HFFc6 (cell line): ENCODE measurements around the gene YPEL4. TPM values are rescaled to one million over a fixed set of nuclear protein-coding genes. Genes with fewer than 3 reads are reported as not detected.

Source experiments
- DNase-seq: peaks from one replicate; pipeline ENCODE4 v3.0.0-alpha.2; 2018
- H3K27ac Mint-ChIP-seq: 2 replicates; pipeline ENCODE4 v1.8.0; 2020; ENCODE audit warnings: mild to moderate bottlenecking, mixed read lengths
- H3K27me3 Mint-ChIP-seq: 2 replicates; pipeline ENCODE4 v1.8.0; 2021; ENCODE audit warnings: mild to moderate bottlenecking, moderate library complexity, mixed read lengths; ENCODE audit not compliant: insufficient read depth
- H3K36me3 Mint-ChIP-seq: 2 replicates; pipeline ENCODE4 v1.8.0; 2021; ENCODE audit warnings: low read depth, mixed read lengths
- H3K4me1 Mint-ChIP-seq: 2 replicates; pipeline ENCODE4 v1.8.0; 2020; ENCODE audit warnings: low read depth, mixed read lengths
- H3K4me3 Mint-ChIP-seq: 2 replicates; pipeline ENCODE4 v1.8.0; 2020; ENCODE audit warnings: mild to moderate bottlenecking, moderate library complexity, mixed read lengths
- H3K9me3 Mint-ChIP-seq: 2 replicates; pipeline ENCODE4 v1.8.0; 2020; ENCODE audit warnings: mild to moderate bottlenecking, mixed read lengths
- CTCF ChIP-seq: fragments of 200-600 bp; sonication (generic); IDR thresholded peaks from 2 replicates; pipeline ENCODE4 v1.5.0; 2021; ENCODE audit warnings: antibody characterized with exemption, mild to moderate bottlenecking
- total RNA-seq, 6 experiments: library from RNA; stranded (reverse); fragmentation: NEBNext Ultra II Directional; extraction: Animal tissue kit (Norgen Biotek cat#: 25700); gene quantifications; 2 replicates in 1 of 6; 3 replicates in 5 of 6; pipeline ENCODE4 v1.2.3, GENCODE V29; 2021

The YPEL4 gene
- total RNA-seq, 6 experiments from 2014 or later: 0.14 to 0.48 (median 0.28) TPM; not detected in 1

- H3K4me1 Mint-ChIP-seq: no peaks in the 10 kb centered on the region
- no peaks in the 10 kb centered on the region for H3K36me3 Mint-ChIP-seq
- no peak for DNase-seq
- H3K4me3 Mint-ChIP-seq: no peak overlapping the region
- H3K27ac Mint-ChIP-seq: no peak overlapping the region
- peaks cover 5% of the 10 kb centered on the region; the same call in 1 of the 2 replicates for H3K9me3 Mint-ChIP-seq
- no peak for TF ChIP-seq CTCF
- H3K27me3 Mint-ChIP-seq: peaks cover 21% of the 10 kb centered on the region
Observed at GRCh38 chr11:57615308-57615707, 34.4 kb downstream of the YPEL4 start.

DNA sequence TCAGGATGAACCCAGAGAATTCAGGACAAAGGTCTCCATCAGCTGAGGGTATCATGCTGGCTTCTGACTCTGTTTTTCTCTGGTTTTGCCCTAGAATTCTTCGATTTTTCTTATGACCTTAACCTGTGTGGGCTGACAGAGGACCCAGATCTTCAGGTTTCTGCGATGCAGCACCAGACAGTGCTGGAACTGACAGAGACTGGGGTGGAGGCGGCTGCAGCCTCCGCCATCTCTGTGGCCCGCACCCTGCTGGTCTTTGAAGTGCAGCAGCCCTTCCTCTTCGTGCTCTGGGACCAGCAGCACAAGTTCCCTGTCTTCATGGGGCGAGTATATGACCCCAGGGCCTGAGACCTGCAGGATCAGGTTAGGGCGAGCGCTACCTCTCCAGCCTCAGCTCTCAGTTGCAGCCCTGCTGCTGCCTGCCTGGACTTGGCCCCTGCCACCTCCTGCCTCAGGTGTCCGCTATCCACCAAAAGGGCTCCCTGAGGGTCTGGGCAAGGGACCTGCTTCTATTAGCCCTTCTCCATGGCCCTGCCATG, 35.4 kb downstream of the YPEL4 start:
- H3K36me3 Mint-ChIP-seq: no peaks in the 10 kb centered on the region

DNA sequence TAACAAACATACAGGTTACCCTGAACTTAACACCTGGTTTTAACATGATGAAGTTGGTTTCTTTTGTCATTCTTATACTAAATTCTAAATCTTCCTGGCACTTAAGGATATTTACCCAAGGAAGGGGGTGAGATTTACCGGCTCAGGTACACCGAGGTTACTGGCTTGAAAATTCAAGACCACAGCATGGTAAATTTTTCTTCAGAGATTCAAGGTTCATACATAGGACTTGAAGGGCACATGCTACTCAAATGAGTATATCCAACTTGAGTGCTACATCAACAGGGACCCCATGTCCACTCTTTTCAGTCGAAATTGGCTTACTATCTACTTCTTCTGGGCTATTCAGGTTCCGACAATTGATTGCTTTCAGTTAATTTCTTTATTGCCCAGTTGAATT, 39.5 kb downstream of the YPEL4 start:
- Mint-ChIP-seq H3K4me1 (no peaks in the 10 kb centered on the region), H3K27ac (no peak overlapping the region), H3K27me3 (peaks cover 19% of the 10 kb centered on the region), H3K4me3 (no peak overlapping the region), H3K9me3 (no peaks in the 10 kb centered on the region), H3K36me3 (no peaks in the 10 kb centered on the region)
- no peak for TF ChIP-seq CTCF
- DNase-seq: no peak

More for the DNA sequence above, 35.4 kb downstream of the YPEL4 start:
- Mint-ChIP-seq H3K4me1 (no peaks in the 10 kb centered on the region), H3K27me3 (peaks cover 25% of the 10 kb centered on the region), H3K9me3 (peaks cover 3% of the 10 kb centered on the region; the same call in 1 of the 2 replicates), H3K4me3 (no peak overlapping the region), H3K27ac (no peak overlapping the region)
- DNase-seq: no peak
- TF ChIP-seq CTCF: no peak

- no peak overlapping the region for H3K4me3 Mint-ChIP-seq
- TF ChIP-seq CTCF: no peak
- no peaks in the 10 kb centered on the region for H3K36me3 Mint-ChIP-seq
- H3K27me3 Mint-ChIP-seq: peaks cover 18% of the 10 kb centered on the region
- no peak for DNase-seq
- H3K27ac Mint-ChIP-seq: no peak overlapping the region
- H3K4me1 Mint-ChIP-seq: no peaks in the 10 kb centered on the region
- no peaks in the 10 kb centered on the region for H3K9me3 Mint-ChIP-seq
Observed at GRCh38 chr11:57605028-57605420, 44.7 kb downstream of the YPEL4 start.

GRCh38 chr11:57604296-57605027, 45.2 kb downstream of the YPEL4 start:
- DNase-seq: no peak
- Mint-ChIP-seq H3K27ac (no peak overlapping the region), H3K36me3 (no peaks in the 10 kb centered on the region), H3K27me3 (peaks cover 18% of the 10 kb centered on the region), H3K4me3 (no peak overlapping the region), H3K4me1 (no peaks in the 10 kb centered on the region), H3K9me3 (no peaks in the 10 kb centered on the region)
- no peak for TF ChIP-seq CTCF
